Suprapubic skin (tissue), 4 donors: Measurements from ENCODE around the gene NDUFS2. TPM values are rescaled to one million over a fixed set of nuclear protein-coding genes. Genes with fewer than 3 reads are reported as not detected.
"Not testable (repeated sequence)": the region's sequence is repeated elsewhere in the genome, so short reads cannot be mapped to it uniquely, and the experiment has no call there.

ENCODE experiments used
- DNase-seq, 2 donors: peaks; one replicate each; pipeline ENCODE4 v3.0.0-alpha.2; 2019; ENCODE audit warnings: low spot score in 2 of 2
- H3K27ac ChIP-seq: fragments of 200-600 bp; sonication (generic); one replicate; pipeline ENCODE4 v1.5.1; 2019
- H3K27me3 ChIP-seq: fragments of 200-600 bp; sonication (generic); one replicate; pipeline ENCODE4 v1.5.1; 2019
- H3K36me3 ChIP-seq: fragments of 200-600 bp; sonication (generic); one replicate; pipeline ENCODE4 v1.5.1; 2019
- H3K4me1 ChIP-seq: fragments of 200-600 bp; sonication (generic); one replicate; pipeline ENCODE4 v1.5.1; 2019
- H3K4me3 ChIP-seq: fragments of 200-600 bp; sonication (generic); one replicate; pipeline ENCODE4 v1.5.1; 2019; ENCODE audit warnings: mild to moderate bottlenecking
- H3K9me3 ChIP-seq: fragments of 200-600 bp; sonication (generic); one replicate; pipeline ENCODE4 v1.5.1; 2019
- EP300 ChIP-seq: sonication (generic); formaldehyde crosslinking; IDR thresholded peaks from one replicate; pipeline ENCODE4 v1.6.1; 2017; ENCODE audit warnings: antibody characterized with exemption
- POLR2A ChIP-seq, 2 donors: fragments of 450-650 bp; IDR thresholded peaks; one replicate each; pipeline ENCODE4 v1.6.1; 2017; ENCODE audit warnings: antibody characterized with exemption in 2 of 2, mild to moderate bottlenecking in 2 of 2, moderate library complexity in 2 of 2
- POLR2AphosphoS5 ChIP-seq, 3 donors: sonication (generic); formaldehyde crosslinking; IDR thresholded peaks; one replicate each; pipeline ENCODE4 v1.6.1; 2017; ENCODE audit warnings: antibody characterized with exemption in 3 of 3
- WGBS: methylation state at CpG from one replicate; pipeline ENCODE4 v1.1.5; 2018; 5-methylcytosine and 5-hydroxymethylcytosine counted together
- total RNA-seq, 4 donors: library from RNA; depleted of rRNA; stranded (reverse); fragments of >200 nt; gene quantifications; one replicate each; pipeline ENCODE4 v1.1.0, GENCODE V29; 2016
- TF ChIP-seq, protein P1 (sequence below), 2 donors: fragments of 200-600 bp in 1 of 2; fragments of 450-650 bp in 1 of 2; sonication (generic) in 1 of 2; IDR thresholded peaks; one replicate each; pipeline ENCODE4 v1.5.1; 2016 to 2019; ENCODE audit warnings: antibody characterized with exemption in 2 of 2, mild to moderate bottlenecking in 1 of 2, moderate library complexity in 1 of 2

The NDUFS2 gene
- total RNA-seq, 4 donors from 2014 or later: 99.1 to 132 (median 112) TPM

DNA sequence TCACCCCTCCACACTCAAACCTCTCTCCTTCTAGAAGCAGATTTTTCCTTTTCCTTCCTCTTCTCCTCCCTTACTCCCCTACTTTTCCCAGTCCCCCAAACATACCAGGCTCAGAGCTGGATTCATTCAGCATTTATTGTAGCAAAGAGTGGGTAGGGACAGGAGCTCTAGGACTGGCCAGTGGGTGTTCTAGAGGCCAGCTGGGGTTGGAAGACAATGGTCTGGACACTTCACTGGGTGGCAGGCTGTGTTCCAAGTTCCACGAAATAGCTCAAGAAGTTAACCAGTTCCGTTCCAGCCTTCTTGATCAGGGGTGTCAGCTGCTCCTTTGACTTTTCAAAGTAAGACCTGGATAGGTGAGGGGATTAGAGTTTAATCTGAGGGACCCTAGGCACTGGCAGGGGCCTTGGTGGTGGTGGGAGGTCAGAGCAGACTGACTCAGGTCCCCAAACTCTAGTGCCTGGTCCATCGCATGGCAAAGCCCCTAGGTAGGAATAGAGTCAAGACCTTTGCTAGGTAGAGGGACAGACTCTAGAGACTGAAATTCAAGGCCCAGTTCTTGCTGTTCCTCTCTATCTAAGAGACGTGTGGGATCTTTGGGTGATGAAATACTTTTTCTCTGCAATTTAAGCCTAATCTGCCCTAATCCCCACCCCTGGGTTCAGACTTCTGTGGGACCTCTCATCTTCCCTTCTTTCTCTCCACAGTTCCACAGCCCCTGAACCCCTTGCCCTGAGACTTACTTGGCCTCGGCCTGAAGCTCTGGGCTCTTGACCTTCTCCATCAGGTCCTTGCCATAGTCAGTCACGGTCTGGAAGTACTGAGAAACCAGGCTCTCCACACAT lies 20.2 kb downstream of the NDUFS2 start:
- WGBS: 75% methylated on average over 6 of the region's 6 CpGs
- Histone ChIP-seq H3K36me3 (no peaks in the 10 kb centered on the region), H3K27ac (no peak overlapping the region), H3K9me3 (no peaks in the 10 kb centered on the region), H3K4me3 (no peak overlapping the region), H3K4me1 (peaks cover 19% of the 10 kb centered on the region), H3K27me3 (no peaks in the 10 kb centered on the region)
- TF ChIP-seq POLR2AphosphoS5 (IDR thresholded peaks at IDR 0.05): no peak
- TF ChIP-seq, protein P1, sequence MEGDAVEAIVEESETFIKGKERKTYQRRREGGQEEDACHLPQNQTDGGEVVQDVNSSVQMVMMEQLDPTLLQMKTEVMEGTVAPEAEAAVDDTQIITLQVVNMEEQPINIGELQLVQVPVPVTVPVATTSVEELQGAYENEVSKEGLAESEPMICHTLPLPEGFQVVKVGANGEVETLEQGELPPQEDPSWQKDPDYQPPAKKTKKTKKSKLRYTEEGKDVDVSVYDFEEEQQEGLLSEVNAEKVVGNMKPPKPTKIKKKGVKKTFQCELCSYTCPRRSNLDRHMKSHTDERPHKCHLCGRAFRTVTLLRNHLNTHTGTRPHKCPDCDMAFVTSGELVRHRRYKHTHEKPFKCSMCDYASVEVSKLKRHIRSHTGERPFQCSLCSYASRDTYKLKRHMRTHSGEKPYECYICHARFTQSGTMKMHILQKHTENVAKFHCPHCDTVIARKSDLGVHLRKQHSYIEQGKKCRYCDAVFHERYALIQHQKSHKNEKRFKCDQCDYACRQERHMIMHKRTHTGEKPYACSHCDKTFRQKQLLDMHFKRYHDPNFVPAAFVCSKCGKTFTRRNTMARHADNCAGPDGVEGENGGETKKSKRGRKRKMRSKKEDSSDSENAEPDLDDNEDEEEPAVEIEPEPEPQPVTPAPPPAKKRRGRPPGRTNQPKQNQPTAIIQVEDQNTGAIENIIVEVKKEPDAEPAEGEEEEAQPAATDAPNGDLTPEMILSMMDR (IDR thresholded peaks at IDR 0.05): no peak
- no peak for TF ChIP-seq EP300
- no peak for TF ChIP-seq POLR2A (IDR thresholded peaks at IDR 0.05)
- no peak for DNase-seq

DNA sequence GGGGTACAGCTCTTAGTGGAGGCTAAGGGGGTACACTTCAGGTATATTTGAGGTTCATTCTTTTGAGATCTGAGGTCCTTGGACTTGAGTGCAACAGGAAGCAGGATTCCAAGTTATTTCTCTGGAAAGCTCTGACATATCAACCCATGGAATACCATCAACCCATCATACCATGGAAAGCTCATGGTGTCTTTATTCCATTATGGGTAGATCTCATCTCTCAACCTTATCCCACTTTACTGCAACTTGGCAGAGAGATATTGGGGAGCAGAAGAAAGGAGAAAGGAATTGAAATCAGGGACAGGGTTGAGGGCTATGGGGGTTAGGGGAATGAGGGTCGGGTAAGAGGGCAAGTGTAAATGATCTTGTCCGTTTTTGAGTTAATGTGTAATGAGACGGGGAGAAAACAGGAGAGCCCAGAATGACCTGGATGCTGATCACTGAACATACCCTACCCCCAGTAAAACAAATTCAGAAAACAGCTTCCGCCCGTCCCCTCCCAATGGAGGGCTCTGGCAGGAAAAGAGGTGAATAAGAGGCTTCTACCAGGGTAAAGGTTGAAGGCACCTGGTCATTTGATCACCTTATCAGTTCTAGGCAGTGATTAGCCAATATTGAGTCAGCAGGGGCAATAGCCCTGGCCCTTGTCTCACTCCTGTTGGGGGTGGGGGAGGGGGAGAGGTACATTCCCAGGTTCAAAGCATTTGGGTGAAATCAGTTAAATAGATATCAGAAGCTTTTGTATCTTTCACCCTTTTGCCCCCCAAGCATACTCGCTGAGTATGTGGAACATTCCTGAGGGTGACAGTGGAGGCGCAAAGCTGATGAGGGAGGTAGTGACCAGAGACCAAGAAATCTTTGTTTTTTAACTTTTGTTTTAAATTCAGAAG lies 21.9 kb downstream of the NDUFS2 start:
- no peak for DNase-seq
- WGBS: 90% methylated on average over 7 of the region's 7 CpGs
- no peak for TF ChIP-seq EP300
- TF ChIP-seq, protein P1 (IDR thresholded peaks at IDR 0.05): no peak
- TF ChIP-seq POLR2A (IDR thresholded peaks at IDR 0.05): no peak
- TF ChIP-seq POLR2AphosphoS5 (IDR thresholded peaks at IDR 0.05): no peak
- Histone ChIP-seq H3K27me3 (no peaks in the 10 kb centered on the region), H3K36me3 (peaks cover 10% of the 10 kb centered on the region), H3K9me3 (no peaks in the 10 kb centered on the region), H3K4me3 (no peak overlapping the region), H3K27ac (no peak overlapping the region), H3K4me1 (peaks cover 28% of the 10 kb centered on the region)

DNA sequence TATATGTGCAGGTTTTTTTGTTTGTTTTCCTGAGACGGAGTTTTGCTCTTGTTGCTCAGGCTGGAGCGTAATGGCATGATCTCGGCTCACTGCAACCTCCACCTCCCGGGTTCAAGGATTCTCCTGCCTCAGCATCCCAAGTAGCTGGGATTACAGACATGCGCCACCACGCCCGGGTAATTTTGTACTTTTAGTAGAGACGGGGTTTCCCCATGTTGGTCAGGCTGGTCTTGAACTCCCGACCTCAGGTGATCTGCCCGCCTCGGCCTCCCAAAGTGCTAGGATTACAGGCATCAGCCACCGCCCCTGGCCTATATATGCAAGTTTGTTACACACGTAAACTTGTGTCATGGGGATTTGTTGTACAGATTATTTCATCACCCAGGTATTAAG lies 22.5 kb downstream of the NDUFS2 start:
- not testable (repeated sequence) for H3K27me3 ChIP-seq, H3K9me3 ChIP-seq, H3K27ac ChIP-seq, DNase-seq, H3K4me3 ChIP-seq
- 85% methylated on average over 13 of the region's 13 CpGs for WGBS
- H3K36me3 ChIP-seq: peaks cover 17% of the 10 kb centered on the region
- peaks cover 28% of the 10 kb centered on the region for H3K4me1 ChIP-seq

DNA sequence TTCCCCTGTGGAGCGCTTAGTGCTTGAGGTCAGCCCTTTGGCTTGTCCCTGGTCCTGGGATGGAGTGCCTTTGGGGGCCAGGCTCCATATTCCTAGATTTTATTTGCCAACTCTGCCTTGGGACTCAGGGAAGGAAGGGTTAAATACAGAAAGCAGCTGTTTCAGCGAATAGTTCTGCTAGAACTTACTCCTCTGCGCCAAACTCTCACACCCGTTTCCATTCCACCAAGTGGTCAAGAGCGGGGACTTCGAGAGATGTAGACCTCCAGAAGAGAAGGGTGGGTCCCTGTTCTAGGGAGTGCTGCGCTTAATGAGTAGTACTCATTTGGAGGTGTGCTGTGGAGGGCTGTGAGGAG lies 23.0 kb downstream of the NDUFS2 start:
- H3K27me3 ChIP-seq: no peaks in the 10 kb centered on the region
- H3K9me3 ChIP-seq: no peaks in the 10 kb centered on the region
- no peak for DNase-seq
- peak overlapping the region; percentile 0 for H3K27ac ChIP-seq
- WGBS: 65% methylated on average over 7 of the region's 7 CpGs
- H3K4me1 ChIP-seq: peaks cover 28% of the 10 kb centered on the region
- TF ChIP-seq EP300 (no peak), POLR2A (IDR thresholded peaks at IDR 0.05) (no peak), POLR2AphosphoS5 (IDR thresholded peaks at IDR 0.05) (no peak)
- TF ChIP-seq, protein P1 (IDR thresholded peaks at IDR 0.05): no peak
- H3K4me3 ChIP-seq: no peak overlapping the region
- peaks cover 21% of the 10 kb centered on the region for H3K36me3 ChIP-seq

DNA sequence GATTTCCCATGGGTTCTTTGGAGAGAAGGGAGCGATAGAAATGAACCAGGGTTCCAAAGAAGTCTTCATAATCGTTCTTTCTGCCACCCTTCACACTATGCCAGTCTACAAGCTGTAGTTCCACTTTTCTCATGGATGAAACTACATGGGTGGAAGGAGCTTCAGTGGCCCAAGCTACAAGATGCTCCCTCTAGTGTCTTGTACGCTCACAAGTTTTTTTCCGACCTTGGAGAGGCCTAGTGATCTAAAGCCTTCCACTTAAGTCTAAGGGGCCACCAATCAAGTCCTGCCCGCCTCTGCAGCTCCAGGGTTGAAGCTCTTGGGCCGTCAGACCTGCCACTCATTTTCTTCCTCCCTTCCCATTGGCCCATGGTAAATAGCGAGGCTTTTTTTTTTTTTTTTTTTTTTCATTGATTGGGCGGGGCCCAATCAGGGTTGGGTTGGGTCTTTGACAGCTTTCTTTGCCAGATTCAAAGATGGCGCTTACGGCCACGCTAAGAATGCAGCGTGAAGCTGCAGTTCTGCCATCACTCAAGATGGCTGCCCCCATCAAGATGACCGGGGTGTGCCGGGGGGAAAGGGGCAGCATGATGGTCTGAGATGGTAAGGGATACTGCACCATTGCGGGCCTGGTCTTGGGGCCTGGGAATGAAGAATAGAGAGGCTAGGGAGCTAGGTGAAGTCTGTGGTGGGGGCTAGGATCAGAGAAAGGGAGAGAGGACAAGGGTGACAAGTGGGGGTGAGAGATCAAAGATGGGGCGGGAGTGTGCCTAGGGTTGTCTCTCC lies 23.6 kb downstream of the NDUFS2 start, which contains the start of gene TOMM40L:
Gene TOMM40L, plus strand, starts transcription at position 527 of the 786 bp plus-strand sequence. CDS start 430 bp downstream, outside the sequence.
- peak within 1 kb of the TSS; percentile 0 for H3K27ac ChIP-seq
- peak; percentile 94 to 95 for DNase-seq
- TF ChIP-seq POLR2A (IDR thresholded peaks at IDR 0.05) (no peak), POLR2AphosphoS5 (IDR thresholded peaks at IDR 0.05) (no peak), EP300 (no peak)
- TF ChIP-seq, protein P1 (IDR thresholded peaks at IDR 0.05): peak; percentile 50 to 58
- peak within 1 kb of the TSS; percentile 54 for H3K4me3 ChIP-seq
- H3K9me3 ChIP-seq: no peaks in the 10 kb centered on the region
- H3K27me3 ChIP-seq: no peaks in the 10 kb centered on the region
- peaks cover 26% of the 10 kb centered on the region for H3K36me3 ChIP-seq
- peaks cover 28% of the 10 kb centered on the region for H3K4me1 ChIP-seq
- 4% methylated on average over 16 of the region's 16 CpGs for WGBS
